Mucosa of stomach (tissue), 1 donor: Measurements from ENCODE around the gene VEZT.

Experiments used
- H3K27me3 ChIP-seq: one replicate; pipeline ENCODE4 v1.7.0; 2013; ENCODE audit warnings: mild to moderate bottlenecking, low read length; ENCODE audit not compliant: control insufficient read depth, insufficient read depth
- H3K36me3 ChIP-seq: one replicate; pipeline ENCODE4 v1.7.0; 2013; ENCODE audit warnings: low read length; ENCODE audit not compliant: control insufficient read depth, insufficient read depth
- H3K4me1 ChIP-seq: one replicate; pipeline ENCODE4 v1.7.0; 2013; ENCODE audit warnings: mild to moderate bottlenecking, low read length; ENCODE audit not compliant: control insufficient read depth, insufficient read depth
- H3K4me3 ChIP-seq: one replicate; pipeline ENCODE4 v1.7.0; 2013; ENCODE audit warnings: low read length
- H3K9ac ChIP-seq: one replicate; pipeline ENCODE4 v1.7.0; 2013; ENCODE audit warnings: mild to moderate bottlenecking, low read length, moderate library complexity
- H3K9me3 ChIP-seq: one replicate; pipeline ENCODE4 v1.7.0; 2013; ENCODE audit warnings: mild to moderate bottlenecking, low read length, moderate library complexity; ENCODE audit not compliant: control insufficient read depth
- donor health status: Pancreatic carcinoma.

VEZT gene

GRCh38 chr12:95217377-95218149, at the start of gene VEZT, which contains the start of gene FGD6:
Gene VEZT, plus strand, starts transcription at chr12:95217807. Its CDS starts 44 bp downstream, at chr12:95217851.
Gene FGD6, minus strand, starts transcription at chr12:95217467. Its CDS starts 227 bp downstream, at chr12:95217240.
- peaks cover 6% of the 10 kb centered on the region for H3K4me1 ChIP-seq
- H3K4me3 ChIP-seq, result peak within 1 kb of the TSS; percentile 89
- no peaks in the 10 kb centered on the region for H3K9me3 ChIP-seq
- no peaks in the 10 kb centered on the region for H3K36me3 ChIP-seq
- peak within 1 kb of the TSS; percentile 90 for H3K9ac ChIP-seq
- no peaks in the 10 kb centered on the region for H3K27me3 ChIP-seq

- peaks cover 21% of the 10 kb centered on the region for H3K4me1 ChIP-seq
- no peaks in the 10 kb centered on the region for H3K36me3 ChIP-seq
- H3K27me3 ChIP-seq, result no peaks in the 10 kb centered on the region
- H3K9ac ChIP-seq, result no peak overlapping the region
- no peak overlapping the region for H3K4me3 ChIP-seq
- H3K9me3 ChIP-seq, result no peaks in the 10 kb centered on the region
Observed at GRCh38 chr12:95168746-95169145, 48.9 kb upstream of the VEZT start.

GRCh38 chr12:95169368-95169767, 48.2 kb upstream of the VEZT start:
- Histone ChIP-seq H3K9me3 (no peaks in the 10 kb centered on the region), H3K36me3 (no peaks in the 10 kb centered on the region), H3K4me3 (no peak overlapping the region), H3K4me1 (peaks cover 21% of the 10 kb centered on the region), H3K27me3 (no peaks in the 10 kb centered on the region), H3K9ac (no peak overlapping the region)

- Histone ChIP-seq H3K4me3 (no peak overlapping the region), H3K9me3 (no peaks in the 10 kb centered on the region), H3K27me3 (no peaks in the 10 kb centered on the region), H3K4me1 (peaks cover 21% of the 10 kb centered on the region), H3K36me3 (no peaks in the 10 kb centered on the region), H3K9ac (no peak overlapping the region)
Observed at GRCh38 chr12:95173392-95174251, 44.0 kb upstream of the VEZT start.

- Histone ChIP-seq H3K4me3 (no peak overlapping the region), H3K27me3 (no peaks in the 10 kb centered on the region), H3K9me3 (no peaks in the 10 kb centered on the region), H3K9ac (no peak overlapping the region), H3K4me1 (peaks cover 8% of the 10 kb centered on the region), H3K36me3 (no peaks in the 10 kb centered on the region)
Observed at GRCh38 chr12:95177201-95177768, 40.3 kb upstream of the VEZT start.

GRCh38 chr12:95178136-95178535, 39.5 kb upstream of the VEZT start:
- H3K27me3 ChIP-seq, result no peaks in the 10 kb centered on the region
- peaks cover 5% of the 10 kb centered on the region for H3K4me1 ChIP-seq
- no peak overlapping the region for H3K9ac ChIP-seq
- no peaks in the 10 kb centered on the region for H3K36me3 ChIP-seq
- no peaks in the 10 kb centered on the region for H3K9me3 ChIP-seq
- H3K4me3 ChIP-seq, result no peak overlapping the region

- no peaks in the 10 kb centered on the region for H3K4me1 ChIP-seq
- no peak overlapping the region for H3K4me3 ChIP-seq
- no peaks in the 10 kb centered on the region for H3K36me3 ChIP-seq
- H3K9me3 ChIP-seq, result no peaks in the 10 kb centered on the region
- H3K27me3 ChIP-seq, result no peaks in the 10 kb centered on the region
- H3K9ac ChIP-seq, result no peak overlapping the region
Observed at GRCh38 chr12:95179011-95179410, 38.6 kb upstream of the VEZT start.

GRCh38 chr12:95181103-95181502, 36.5 kb upstream of the VEZT start:
- no peaks in the 10 kb centered on the region for H3K27me3 ChIP-seq
- no peak overlapping the region for H3K9ac ChIP-seq
- no peaks in the 10 kb centered on the region for H3K36me3 ChIP-seq
- H3K4me3 ChIP-seq, result no peak overlapping the region
- no peaks in the 10 kb centered on the region for H3K9me3 ChIP-seq
- H3K4me1 ChIP-seq, result no peaks in the 10 kb centered on the region

GRCh38 chr12:95182868-95183415, 34.7 kb upstream of the VEZT start:
- Histone ChIP-seq H3K4me3 (no peak overlapping the region), H3K36me3 (no peaks in the 10 kb centered on the region), H3K9ac (no peak overlapping the region), H3K4me1 (no peaks in the 10 kb centered on the region), H3K9me3 (no peaks in the 10 kb centered on the region), H3K27me3 (no peaks in the 10 kb centered on the region)

GRCh38 chr12:95184121-95184520, 33.5 kb upstream of the VEZT start:
- Histone ChIP-seq H3K36me3 (no peaks in the 10 kb centered on the region), H3K27me3 (no peaks in the 10 kb centered on the region), H3K9ac (no peak overlapping the region), H3K4me3 (no peak overlapping the region), H3K9me3 (no peaks in the 10 kb centered on the region), H3K4me1 (no peaks in the 10 kb centered on the region)

- Histone ChIP-seq H3K4me3 (no peak overlapping the region), H3K9me3 (no peaks in the 10 kb centered on the region), H3K9ac (no peak overlapping the region), H3K4me1 (no peaks in the 10 kb centered on the region), H3K36me3 (no peaks in the 10 kb centered on the region), H3K27me3 (no peaks in the 10 kb centered on the region)
Observed at GRCh38 chr12:95185072-95185471, 32.5 kb upstream of the VEZT start.

GRCh38 chr12:95185854-95186253, 31.8 kb upstream of the VEZT start:
- H3K9me3 ChIP-seq, result no peaks in the 10 kb centered on the region
- H3K4me3 ChIP-seq, result no peak overlapping the region
- H3K9ac ChIP-seq, result no peak overlapping the region
- H3K36me3 ChIP-seq, result no peaks in the 10 kb centered on the region
- no peaks in the 10 kb centered on the region for H3K27me3 ChIP-seq
- no peaks in the 10 kb centered on the region for H3K4me1 ChIP-seq
